Measurements from ENCODE around the gene TNRC6A. TPM values are rescaled to one million over a fixed set of nuclear protein-coding genes. Genes with fewer than 3 reads are reported as not detected.

The TNRC6A gene
- total RNA-seq, 1 donor from 2014 or later, result 46.1 TPM

Other genes with a start within 250 kb of the TNRC6A start
- gene RBBP6, start 190.1 kb upstream of the TNRC6A start, total RNA-seq, result 39.1 TPM
- gene SLC5A11, start 116.3 kb downstream of the TNRC6A start, total RNA-seq, result 2.5 TPM

All from mucosa of gallbladder (tissue), 1 donor.